GM12872 (cell line): Measurements from ENCODE around the gene LAPTM4A.

Source experiments
- TF ChIP-seq, protein P1 (sequence below): IDR thresholded peaks from 3 replicates; pipeline ENCODE4 v1.5.1; 2011; ENCODE audit warnings: low read depth, mild to moderate bottlenecking, low read length, moderate library complexity; ENCODE audit not compliant: insufficient read depth

Gene LAPTM4A

DNA sequence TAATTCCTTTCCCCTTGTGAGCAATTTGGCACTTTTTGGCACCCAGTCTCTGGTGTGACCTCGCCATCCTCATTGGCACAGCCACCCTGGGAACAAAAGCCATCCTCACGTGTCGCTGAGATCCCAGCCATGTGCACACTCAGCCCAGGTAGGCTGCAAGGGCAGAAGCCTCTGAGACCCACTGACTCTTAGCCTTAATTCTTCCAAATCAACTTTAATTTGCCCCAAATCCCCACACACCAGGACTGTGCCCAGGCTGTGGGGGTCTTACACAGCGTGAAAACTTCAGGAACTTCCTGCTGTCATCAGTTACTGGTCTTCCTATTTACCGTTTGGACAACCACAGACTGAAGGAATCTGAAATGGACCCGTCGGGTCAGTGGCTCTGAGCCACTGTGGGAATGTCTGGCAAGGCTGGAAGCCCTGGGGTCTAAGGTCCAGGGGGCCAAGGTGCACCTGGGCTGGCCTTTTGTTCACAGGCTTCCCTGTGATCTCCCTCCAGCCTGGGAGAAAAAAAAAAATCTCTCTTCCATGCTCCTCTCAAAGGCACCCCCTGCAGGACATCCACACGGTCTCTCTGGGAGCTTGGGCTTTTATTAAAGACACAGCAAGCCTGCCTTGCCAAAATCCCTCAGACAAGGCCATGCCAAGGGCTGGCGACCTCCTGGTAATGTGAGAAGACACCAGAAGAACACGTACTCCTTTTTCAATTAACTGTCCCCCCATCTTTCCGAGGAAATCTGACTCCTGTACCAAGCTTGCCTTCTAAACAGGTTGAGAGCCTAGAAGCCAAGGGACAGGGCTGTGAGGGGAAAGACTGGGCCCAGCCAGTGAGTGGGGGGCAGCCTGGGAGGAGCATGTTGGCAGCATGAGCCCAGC lies 42.1 kb upstream of the LAPTM4A start:
- TF ChIP-seq, protein P1, sequence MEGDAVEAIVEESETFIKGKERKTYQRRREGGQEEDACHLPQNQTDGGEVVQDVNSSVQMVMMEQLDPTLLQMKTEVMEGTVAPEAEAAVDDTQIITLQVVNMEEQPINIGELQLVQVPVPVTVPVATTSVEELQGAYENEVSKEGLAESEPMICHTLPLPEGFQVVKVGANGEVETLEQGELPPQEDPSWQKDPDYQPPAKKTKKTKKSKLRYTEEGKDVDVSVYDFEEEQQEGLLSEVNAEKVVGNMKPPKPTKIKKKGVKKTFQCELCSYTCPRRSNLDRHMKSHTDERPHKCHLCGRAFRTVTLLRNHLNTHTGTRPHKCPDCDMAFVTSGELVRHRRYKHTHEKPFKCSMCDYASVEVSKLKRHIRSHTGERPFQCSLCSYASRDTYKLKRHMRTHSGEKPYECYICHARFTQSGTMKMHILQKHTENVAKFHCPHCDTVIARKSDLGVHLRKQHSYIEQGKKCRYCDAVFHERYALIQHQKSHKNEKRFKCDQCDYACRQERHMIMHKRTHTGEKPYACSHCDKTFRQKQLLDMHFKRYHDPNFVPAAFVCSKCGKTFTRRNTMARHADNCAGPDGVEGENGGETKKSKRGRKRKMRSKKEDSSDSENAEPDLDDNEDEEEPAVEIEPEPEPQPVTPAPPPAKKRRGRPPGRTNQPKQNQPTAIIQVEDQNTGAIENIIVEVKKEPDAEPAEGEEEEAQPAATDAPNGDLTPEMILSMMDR, result peak; percentile 31; the same call in 2 of the 3 replicates

DNA sequence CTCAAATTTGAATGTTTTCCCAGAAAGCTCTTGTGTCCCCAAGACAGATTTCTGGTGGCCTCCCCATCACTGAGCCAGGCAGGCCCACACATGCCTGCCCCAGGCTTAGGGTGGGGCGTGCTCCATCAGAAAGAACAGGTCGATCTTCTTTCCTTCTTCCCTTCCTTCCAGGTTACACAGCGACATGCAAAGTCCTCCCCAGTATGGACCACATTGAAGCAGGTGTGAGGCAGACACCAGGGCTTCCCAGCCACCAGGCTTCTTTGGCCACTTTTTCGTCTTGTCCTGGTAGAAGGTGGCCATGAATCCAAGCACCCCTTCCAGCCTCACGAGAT lies 41.4 kb upstream of the LAPTM4A start:
- TF ChIP-seq, protein P1, result no peak

DNA sequence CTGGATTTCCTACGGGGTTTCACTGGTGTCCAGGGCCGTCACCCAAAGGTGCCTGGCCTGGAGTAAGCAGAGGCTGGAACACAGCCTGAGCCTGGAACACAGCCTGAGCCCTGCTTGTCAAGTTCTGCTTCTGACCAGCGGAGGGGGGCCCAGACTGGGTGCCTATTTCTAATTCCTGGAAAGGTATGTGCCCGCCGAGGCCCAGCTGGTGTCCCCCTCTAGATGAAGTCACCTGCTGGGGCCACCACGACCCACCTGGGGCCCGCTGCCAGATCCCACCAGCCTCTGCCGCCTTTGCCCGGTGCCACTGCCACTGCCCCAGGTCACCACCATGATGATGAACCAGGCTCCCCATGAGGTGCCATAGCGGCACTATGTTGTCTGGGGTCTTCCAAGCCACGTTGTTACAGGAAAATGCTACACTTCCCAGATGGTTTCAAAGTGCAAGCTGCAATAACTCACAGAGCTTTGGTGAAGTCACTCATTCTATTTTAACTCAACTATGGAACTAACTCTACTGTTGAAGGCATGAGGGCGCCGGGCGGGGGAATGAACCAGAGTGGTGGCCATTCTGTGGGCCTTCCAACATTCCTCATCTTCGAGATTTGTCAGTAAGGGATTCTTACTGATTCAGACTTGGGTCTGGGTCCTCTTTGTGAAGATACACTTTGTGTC lies 40.9 kb upstream of the LAPTM4A start:
- TF ChIP-seq, protein P1, result no peak

GRCh38 chr2:20091305-20091991 lies 40.0 kb upstream of the LAPTM4A start:
- TF ChIP-seq, protein P1, result no peak

GRCh38 chr2:20089715-20090464 lies 38.5 kb upstream of the LAPTM4A start:
- TF ChIP-seq, protein P1, result no peak

GRCh38 chr2:20081841-20082240 lies 30.4 kb upstream of the LAPTM4A start:
- TF ChIP-seq, protein P1, result no peak

GRCh38 chr2:20080839-20081415 lies 29.5 kb upstream of the LAPTM4A start:
- TF ChIP-seq, protein P1, result no peak
